HepG2 (cell line): ENCODE data around the gene MUC4. TPM values are rescaled to one million over a fixed set of nuclear protein-coding genes. Genes with fewer than 3 reads are reported as not detected.

Experiments used
- FOXC1 ChIP-seq: sonication (generic); formaldehyde crosslinking; IDR thresholded peaks from 2 replicates; pipeline ENCODE4 v1.8.0; 2022; ENCODE audit warnings: mild to moderate bottlenecking, missing genetic modification reagents, borderline replicate concordance
- KAT7 ChIP-seq: IDR thresholded peaks from 2 replicates; pipeline ENCODE4 v1.6.1; 2018; ENCODE audit warnings: borderline replicate concordance, missing compliant biosample characterization
- RXRB ChIP-seq: IDR thresholded peaks from 2 replicates; pipeline ENCODE4 v1.6.1; 2016; ENCODE audit warnings: borderline replicate concordance, missing genetic modification reagents, missing compliant biosample characterization
- TIGD3 ChIP-seq: sonication (generic); formaldehyde crosslinking; IDR thresholded peaks from 2 replicates; pipeline ENCODE4 v1.5.1; 2020; ENCODE audit warnings: mild to moderate bottlenecking, missing genetic modification reagents, borderline replicate concordance
- ZNF24 ChIP-seq: fragments of 450-650 bp; IDR thresholded peaks from 2 replicates; pipeline ENCODE4 v1.6.1; 2017; ENCODE audit warnings: antibody characterized with exemption, mild to moderate bottlenecking
- ZNF3 ChIP-seq: IDR thresholded peaks from 2 replicates; pipeline ENCODE4 v1.7.0; 2017; ENCODE audit warnings: inconsistent platforms
- ZNF30 ChIP-seq: sonication (generic); formaldehyde crosslinking; IDR thresholded peaks from 2 replicates; pipeline ENCODE4 v1.5.0; 2020; ENCODE audit warnings: mild to moderate bottlenecking, missing genetic modification reagents
- ZNF331 ChIP-seq: sonication (generic); formaldehyde crosslinking; IDR thresholded peaks from 2 replicates; pipeline ENCODE4 v1.4.0; 2020; ENCODE audit warnings: missing genetic modification reagents
- ZNF672 ChIP-seq: sonication (generic); formaldehyde crosslinking; IDR thresholded peaks from 2 replicates; pipeline ENCODE4 v1.8.1; 2022; ENCODE audit warnings: missing genetic modification reagents
- ZNF713 ChIP-seq: sonication (generic); formaldehyde crosslinking; IDR thresholded peaks from 2 replicates; pipeline ENCODE4 v1.4.0; 2020; ENCODE audit warnings: mild to moderate bottlenecking, missing genetic modification reagents
- ZNF800 ChIP-seq: sonication (generic); formaldehyde crosslinking; IDR thresholded peaks from 2 replicates; pipeline ENCODE4 v1.4.0; 2020; ENCODE audit warnings: missing genetic modification reagents
- polyA plus RNA-seq, 8 experiments: library from polyadenylated mRNA; depleted of rRNA in 3 of 8; stranded (reverse) in 7 of 8; unstranded in 1 of 8; fragments of >200 nt; fragmentation: Illumina TruSeq in 4 of 8; extraction: Trizol in 4 of 8; gene quantifications; 2 replicates each; pipeline versions ENCODE4 v1.2.1 to v1.2.3, GENCODE V29; 2011 to 2016; ENCODE audit warnings: low read depth in 4 of 8, missing spikeins in 1 of 8, mixed read lengths in 1 of 8; ENCODE audit not compliant: insufficient read depth in 1 of 8
- total RNA-seq, 5 experiments: library from RNA; depleted of rRNA; stranded (reverse); fragments of >200 nt; fragmentation: Illumina TruSeq; extraction: Trizol; gene quantifications; 2 replicates each; pipeline ENCODE4 v1.2.3, GENCODE V29; 2016; ENCODE audit warnings: low read depth in 1 of 5
- TF ChIP-seq, protein P1 (sequence below): sonication (generic); formaldehyde crosslinking; IDR thresholded peaks from 2 replicates; pipeline ENCODE4 v1.9.0; 2021; ENCODE audit warnings: missing genetic modification reagents, mild to moderate bottlenecking, borderline replicate concordance
- TF ChIP-seq, protein P2 (sequence below): sonication (generic); formaldehyde crosslinking; IDR thresholded peaks from one replicate; pipeline ENCODE4 v1.5.1; 2020; ENCODE audit warnings: mild to moderate bottlenecking, missing genetic modification reagents; ENCODE audit errors: not compliant biosample characterization
- TF ChIP-seq, protein P3 (sequence below): sonication (generic); formaldehyde crosslinking; IDR thresholded peaks from 2 replicates; pipeline ENCODE4 v1.4.0; 2020; ENCODE audit warnings: missing genetic modification reagents; ENCODE audit errors: not compliant biosample characterization

MUC4 gene
- total and polyA plus RNA-seq, 2 of the 13 experiments (the other 11 are each of a cell fraction or from before 2014, with no cell fraction given): not detected

DNA sequence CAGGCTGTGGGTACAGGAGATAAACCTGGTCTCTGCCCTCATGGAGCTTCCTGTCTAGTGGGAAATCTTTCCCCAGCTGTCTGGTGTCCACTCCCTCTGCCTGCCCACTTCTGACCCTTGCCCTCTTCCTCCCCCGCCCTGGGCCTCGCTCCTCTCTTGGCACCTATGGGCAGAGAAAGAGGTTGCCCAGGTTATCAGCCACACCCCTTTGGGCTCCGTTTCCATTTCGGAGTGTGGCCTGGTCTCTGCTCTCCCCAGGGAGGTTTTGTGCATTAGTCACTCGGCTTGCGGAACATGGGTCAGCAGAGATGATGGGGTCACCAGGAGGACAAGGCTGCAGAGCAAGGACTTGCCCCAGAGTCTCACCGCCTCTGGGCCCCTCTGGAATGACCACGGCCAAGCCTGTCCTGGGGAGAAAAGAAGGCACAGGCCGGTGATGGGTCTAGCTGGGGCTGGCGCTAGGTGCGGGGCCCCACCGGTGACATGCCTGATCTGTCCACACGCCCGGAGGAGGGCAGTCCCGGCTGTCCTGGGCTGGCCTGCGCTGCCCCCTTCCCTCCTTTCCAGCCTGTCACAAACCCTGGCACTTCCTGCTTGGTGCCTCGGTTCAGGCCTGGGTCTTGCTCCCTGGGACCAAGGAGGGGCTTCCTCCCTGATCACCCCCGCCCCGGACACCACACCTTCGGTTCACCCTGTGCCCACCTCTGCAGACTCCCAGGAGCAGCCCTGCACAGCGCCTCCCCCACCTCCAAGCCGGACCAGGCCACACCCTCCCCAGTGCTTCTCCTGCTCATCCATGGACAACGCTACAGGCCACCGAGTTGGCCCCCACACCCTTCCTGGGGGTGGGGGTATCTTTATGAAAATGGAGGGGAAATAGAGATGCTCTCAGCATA is 35.6 kb upstream of the MUC4 start (continued):
- TF ChIP-seq, protein P1, sequence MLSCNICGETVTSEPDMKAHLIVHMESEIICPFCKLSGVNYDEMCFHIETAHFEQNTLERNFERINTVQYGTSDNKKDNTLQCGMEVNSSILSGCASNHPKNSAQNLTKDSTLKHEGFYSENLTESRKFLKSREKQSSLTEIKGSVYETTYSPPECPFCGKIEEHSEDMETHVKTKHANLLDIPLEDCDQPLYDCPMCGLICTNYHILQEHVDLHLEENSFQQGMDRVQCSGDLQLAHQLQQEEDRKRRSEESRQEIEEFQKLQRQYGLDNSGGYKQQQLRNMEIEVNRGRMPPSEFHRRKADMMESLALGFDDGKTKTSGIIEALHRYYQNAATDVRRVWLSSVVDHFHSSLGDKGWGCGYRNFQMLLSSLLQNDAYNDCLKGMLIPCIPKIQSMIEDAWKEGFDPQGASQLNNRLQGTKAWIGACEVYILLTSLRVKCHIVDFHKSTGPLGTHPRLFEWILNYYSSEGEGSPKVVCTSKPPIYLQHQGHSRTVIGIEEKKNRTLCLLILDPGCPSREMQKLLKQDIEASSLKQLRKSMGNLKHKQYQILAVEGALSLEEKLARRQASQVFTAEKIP (CRISPR knock-in tag): no peak
- no peak; the same call in 1 of the 2 replicates for TF ChIP-seq ZNF331 (CRISPR knock-in tag)
- TF ChIP-seq, protein P2, sequence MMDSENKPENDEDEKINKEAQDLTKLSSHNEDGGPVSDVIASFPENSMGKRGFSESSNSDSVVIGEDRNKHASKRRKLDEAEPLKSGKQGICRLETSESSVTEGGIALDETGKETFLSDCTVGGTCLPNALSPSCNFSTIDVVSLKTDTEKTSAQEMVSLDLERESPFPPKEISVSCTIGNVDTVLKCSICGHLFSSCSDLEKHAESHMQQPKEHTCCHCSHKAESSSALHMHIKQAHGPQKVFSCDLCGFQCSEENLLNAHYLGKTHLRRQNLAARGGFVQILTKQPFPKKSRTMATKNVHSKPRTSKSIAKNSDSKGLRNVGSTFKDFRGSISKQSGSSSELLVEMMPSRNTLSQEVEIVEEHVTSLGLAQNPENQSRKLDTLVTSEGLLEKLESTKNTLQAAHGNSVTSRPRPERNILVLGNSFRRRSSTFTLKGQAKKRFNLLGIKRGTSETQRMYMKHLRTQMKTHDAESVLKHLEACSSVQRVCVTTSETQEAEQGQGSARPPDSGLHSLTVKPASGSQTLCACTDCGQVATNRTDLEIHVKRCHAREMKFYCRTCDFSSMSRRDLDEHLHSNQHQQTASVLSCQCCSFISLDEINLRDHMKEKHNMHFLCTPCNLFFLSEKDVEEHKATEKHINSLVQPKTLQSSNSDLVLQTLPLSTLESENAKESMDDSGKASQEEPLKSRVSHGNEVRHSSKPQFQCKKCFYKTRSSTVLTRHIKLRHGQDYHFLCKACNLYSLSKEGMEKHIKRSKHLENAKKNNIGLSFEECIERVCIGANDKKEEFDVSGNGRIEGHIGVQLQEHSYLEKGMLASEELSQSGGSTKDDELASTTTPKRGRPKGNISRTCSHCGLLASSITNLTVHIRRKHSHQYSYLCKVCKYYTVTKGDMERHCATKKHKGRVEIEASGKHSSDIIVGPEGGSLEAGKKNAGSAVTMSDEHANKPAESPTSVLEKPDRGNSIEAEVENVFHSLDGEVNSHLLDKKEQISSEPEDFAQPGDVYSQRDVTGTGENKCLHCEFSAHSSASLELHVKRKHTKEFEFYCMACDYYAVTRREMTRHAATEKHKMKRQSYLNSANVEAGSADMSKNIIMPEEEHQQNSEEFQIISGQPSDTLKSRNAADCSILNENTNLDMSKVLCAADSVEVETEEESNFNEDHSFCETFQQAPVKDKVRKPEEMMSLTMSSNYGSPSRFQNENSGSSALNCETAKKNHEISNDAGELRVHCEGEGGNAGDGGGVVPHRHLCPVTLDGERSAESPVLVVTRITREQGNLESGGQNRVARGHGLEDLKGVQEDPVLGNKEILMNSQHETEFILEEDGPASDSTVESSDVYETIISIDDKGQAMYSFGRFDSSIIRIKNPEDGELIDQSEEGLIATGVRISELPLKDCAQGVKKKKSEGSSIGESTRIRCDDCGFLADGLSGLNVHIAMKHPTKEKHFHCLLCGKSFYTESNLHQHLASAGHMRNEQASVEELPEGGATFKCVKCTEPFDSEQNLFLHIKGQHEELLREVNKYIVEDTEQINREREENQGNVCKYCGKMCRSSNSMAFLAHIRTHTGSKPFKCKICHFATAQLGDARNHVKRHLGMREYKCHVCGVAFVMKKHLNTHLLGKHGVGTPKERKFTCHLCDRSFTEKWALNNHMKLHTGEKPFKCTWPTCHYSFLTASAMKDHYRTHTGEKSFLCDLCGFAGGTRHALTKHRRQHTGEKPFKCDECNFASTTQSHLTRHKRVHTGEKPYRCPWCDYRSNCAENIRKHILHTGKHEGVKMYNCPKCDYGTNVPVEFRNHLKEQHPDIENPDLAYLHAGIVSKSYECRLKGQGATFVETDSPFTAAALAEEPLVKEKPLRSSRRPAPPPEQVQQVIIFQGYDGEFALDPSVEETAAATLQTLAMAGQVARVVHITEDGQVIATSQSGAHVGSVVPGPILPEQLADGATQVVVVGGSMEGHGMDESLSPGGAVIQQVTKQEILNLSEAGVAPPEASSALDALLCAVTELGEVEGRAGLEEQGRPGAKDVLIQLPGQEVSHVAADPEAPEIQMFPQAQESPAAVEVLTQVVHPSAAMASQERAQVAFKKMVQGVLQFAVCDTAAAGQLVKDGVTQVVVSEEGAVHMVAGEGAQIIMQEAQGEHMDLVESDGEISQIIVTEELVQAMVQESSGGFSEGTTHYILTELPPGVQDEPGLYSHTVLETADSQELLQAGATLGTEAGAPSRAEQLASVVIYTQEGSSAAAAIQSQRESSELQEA (CRISPR knock-in tag): no peak
- TF ChIP-seq ZNF24: no peak
- no peak for TF ChIP-seq TIGD3 (CRISPR knock-in tag)
- no peak for TF ChIP-seq FOXC1
- TF ChIP-seq KAT7: no peak
- no peak for TF ChIP-seq ZNF800 (CRISPR knock-in tag)
- TF ChIP-seq RXRB: peak; percentile 88
- TF ChIP-seq ZNF713 (CRISPR knock-in tag): no peak
- TF ChIP-seq ZNF3: no peak
- TF ChIP-seq ZNF30: no peak
- no peak for TF ChIP-seq ZNF672 (CRISPR knock-in tag)
- TF ChIP-seq, protein P3, sequence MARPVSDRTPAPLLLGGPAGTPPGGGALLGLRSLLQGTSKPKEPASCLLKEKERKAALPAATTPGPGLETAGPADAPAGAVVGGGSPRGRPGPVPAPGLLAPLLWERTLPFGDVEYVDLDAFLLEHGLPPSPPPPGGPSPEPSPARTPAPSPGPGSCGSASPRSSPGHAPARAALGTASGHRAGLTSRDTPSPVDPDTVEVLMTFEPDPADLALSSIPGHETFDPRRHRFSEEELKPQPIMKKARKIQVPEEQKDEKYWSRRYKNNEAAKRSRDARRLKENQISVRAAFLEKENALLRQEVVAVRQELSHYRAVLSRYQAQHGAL (CRISPR knock-in tag): no peak
